HCT116 (cell line): ENCODE results near the gene TBL2. TPM values are rescaled to one million over a fixed set of nuclear protein-coding genes. Genes with fewer than 3 reads are reported as not detected.
"Not testable (repeated sequence)": the region's sequence is repeated elsewhere in the genome, so short reads cannot be mapped to it uniquely, and the experiment has no call there.

Experiments used
- ATAC-seq: fragments of 200-7000 bp; cut with Tn5 transposase; 2 replicates; pipeline ENCODE4 v1.9.1; 2020; ENCODE audit warnings: mild to moderate bottlenecking, moderate library complexity
- BruUV-seq: library from RNA; stranded (reverse); fragments of 400-500 nt; replicated peaks from 2 replicates; lab custom pipeline; 2021; lab: Mats Ljungman, UMichigan
- CTCF ChIA-PET: fragments of 300-600 bp; sonication (Branson Sonifier 250); formaldehyde crosslinking; loops from one replicate; lab custom pipeline; 2021; ENCODE audit warnings: antibody characterized with exemption; lab: Charles Lee
- POLR2A ChIA-PET: fragments of 300-600, 350-600 bp; sonication (Branson Sonifier 250); formaldehyde crosslinking; loops from one replicate; lab custom pipeline; 2021; ENCODE audit warnings: antibody characterized with exemption; lab: Charles Lee
- RAD21 ChIA-PET, 2 experiments: fragments of 300-600 bp; sonication (Branson Sonifier 250); formaldehyde crosslinking; loops; one replicate each; lab custom pipeline; 2023; ENCODE audit warnings: low total read pairs in 2 of 2; ENCODE audit not compliant: uncharacterized antibody in 2 of 2, unreplicated experiment in 2 of 2, low non-redundant PET in 1 of 2; lab: Charles Lee
- DNase-seq: peaks from one replicate; pipeline ENCODE4 v3.0.0-alpha.2; 2010; ENCODE audit warnings: low read depth, low spot score
- H2AFZ ChIP-seq: fragments of 200-600 bp; shearing (Covaris generic), sonication (generic); 2 replicates; pipeline ENCODE4 v1.6.1; 2017; ENCODE audit warnings: low read depth, mixed run types, mixed read lengths, antibody characterized with exemption, low read length; ENCODE audit not compliant: poor library complexity, severe bottlenecking
- H3K27ac ChIP-seq: 2 replicates; pipeline ENCODE4 v1.5.1; 2012; ENCODE audit warnings: low read depth, low read length
- H3K27me3 ChIP-seq: fragments of 200-600 bp; sonication (generic); 2 replicates; pipeline ENCODE4 v1.6.1; 2016; ENCODE audit warnings: mixed run types, low read length, mixed read lengths; ENCODE audit not compliant: insufficient read depth
- H3K36me3 ChIP-seq, 2 experiments: fragments of 200-500 bp in 1 of 2; fragments of 200-600 bp in 1 of 2; sonication (Bioruptor generic) in 1 of 2; sonication (generic) in 1 of 2; 2 replicates each; pipeline versions ENCODE4 v1.5.1 to v1.6.1; 2014 to 2016; ENCODE audit warnings: low read length in 2 of 2, inconsistent platforms in 1 of 2, mixed read lengths in 1 of 2, mixed run types in 1 of 2; ENCODE audit not compliant: insufficient read depth in 2 of 2, control insufficient read depth in 1 of 2
- H3K4me1 ChIP-seq, 2 experiments: fragments of 200-600 bp in 1 of 2; sonication (generic) in 1 of 2; 2 replicates each; pipeline versions ENCODE4 v1.5.1 to v1.6.1; 2012 to 2017; ENCODE audit warnings: low read length in 2 of 2, inconsistent platforms in 1 of 2, mild to moderate bottlenecking in 1 of 2, mixed read lengths in 1 of 2, mixed run types in 1 of 2, moderate library complexity in 1 of 2; ENCODE audit not compliant: insufficient read depth in 2 of 2, control insufficient read depth in 1 of 2
- H3K4me2 ChIP-seq: fragments of 200-600 bp; sonication (generic); 2 replicates; pipeline ENCODE4 v1.6.1; 2017; ENCODE audit warnings: mixed run types, low read length, mixed read lengths
- H3K4me3 ChIP-seq, 2 experiments: fragments of 200-600 bp in 1 of 2; sonication (generic) in 1 of 2; replicated peaks in 1 of 2; 2 replicates each; pipeline ENCODE4 v1.5.1; 2011 to 2016; ENCODE audit warnings: low read length in 2 of 2, control low read depth in 1 of 2, low read depth in 1 of 2, mild to moderate bottlenecking in 1 of 2, mixed read lengths in 1 of 2, mixed run types in 1 of 2
- H3K79me2 ChIP-seq: fragments of 200-600 bp; sonication (generic); 2 replicates; pipeline ENCODE4 v1.6.1; 2017; ENCODE audit warnings: mild to moderate bottlenecking, mixed run types, low read length, moderate library complexity, mixed read lengths; ENCODE audit not compliant: insufficient read depth
- H3K9ac ChIP-seq: fragments of 200-600 bp; sonication (generic); 2 replicates; pipeline ENCODE4 v1.6.1; 2016; ENCODE audit warnings: low read length, mixed read lengths
- H3K9me2 ChIP-seq: fragments of 200-600 bp; sonication (generic), shearing (Covaris generic); 2 replicates; pipeline ENCODE4 v1.6.1; 2017; ENCODE audit warnings: mixed run types, mild to moderate bottlenecking, moderate library complexity; ENCODE audit not compliant: insufficient read depth
- H3K9me3 ChIP-seq, 2 experiments: fragments of 200-500 bp in 1 of 2; fragments of 200-600 bp in 1 of 2; sonication (Bioruptor generic) in 1 of 2; sonication (generic) in 1 of 2; 2 replicates each; pipeline ENCODE4 v1.6.1; 2014 to 2017; ENCODE audit warnings: low read length in 2 of 2, mixed read lengths in 2 of 2, inconsistent platforms in 1 of 2, low read depth in 1 of 2, mild to moderate bottlenecking in 1 of 2, mixed run types in 1 of 2, moderate library complexity in 1 of 2; ENCODE audit not compliant: control insufficient read depth in 1 of 2, insufficient read depth in 1 of 2
- H4K20me1 ChIP-seq: fragments of 200-600 bp; sonication (generic), shearing (Covaris generic); 2 replicates; pipeline ENCODE4 v1.6.1; 2017; ENCODE audit warnings: mixed run types, mild to moderate bottlenecking, moderate library complexity; ENCODE audit not compliant: insufficient read depth
- ELF1 ChIP-seq: IDR thresholded peaks from 2 replicates; pipeline ENCODE4 v1.6.1; 2012; ENCODE audit warnings: low read depth, borderline replicate concordance
- POLR2AphosphoS5 ChIP-seq: IDR thresholded peaks from 2 replicates; pipeline ENCODE4 v1.6.1; 2011; ENCODE audit warnings: mild to moderate bottlenecking, low read depth, low read length, moderate library complexity
- RAD21 ChIP-seq: IDR thresholded peaks from 2 replicates; pipeline ENCODE4 v1.6.1; 2012; ENCODE audit warnings: low read depth, mild to moderate bottlenecking
- intact Hi-C: fragments of 100-400 bp; cut with micrococcal nuclease; formaldehyde crosslinking; loops from 2 replicates; pipeline ENCODE4 v1.10.0; 2022
- total RNA-seq: library from RNA; stranded (reverse); gene quantifications from one replicate; pipeline ENCODE4 v1.2.1, GENCODE V29; 2021; ENCODE audit not compliant: unreplicated experiment

Gene TBL2
- total RNA-seq, 1 experiment from 2014 or later, result 55.0 TPM

GRCh38 chr7:73621168-73622063, 43.0 kb upstream of the TBL2 start:
- CTCF ChIA-PET, result interaction anchor here (1.6 kb wide), 1 partner anchor 44 kb away, joined by 4 read pairs; no protein-coding TSS in a partner anchor
- Histone ChIP-seq H4K20me1 (no peaks in the 10 kb centered on the region), H3K9me2 (no peaks in the 10 kb centered on the region), H3K4me1 (peaks cover 17 to 35% of the 10 kb centered on the region in 2 experiments), H3K9me3 (no peaks in the 10 kb centered on the region), H3K4me3 (no peak overlapping the region), H2AFZ (no peak overlapping the region), H3K9ac (no peak overlapping the region), H3K27me3 (no peaks in the 10 kb centered on the region), H3K79me2 (peaks cover 16% of the 10 kb centered on the region; the same call in 1 of the 2 replicates), H3K36me3 (no peaks in the 10 kb centered on the region), H3K4me2 (no peak overlapping the region), H3K27ac (no peak overlapping the region; the same call in 1 of the 2 replicates)
- RAD21 ChIA-PET, result interaction anchor here in 1 of 2 experiments (0.6 kb wide), 1 partner anchor 41 kb away, joined by 7 read pairs; no protein-coding TSS in a partner anchor
- ATAC-seq (no peak), DNase-seq (no peak)
- no peak for TF ChIP-seq POLR2AphosphoS5
- no peak for TF ChIP-seq ELF1
- TF ChIP-seq RAD21, result no peak
- POLR2A ChIA-PET, result interaction anchor here (0.6 to 1.4 kb wide), 3 partner anchors 25 to 131 kb away, joined by 3 to 4 read pairs (median 4); no protein-coding TSS in a partner anchor
- intact Hi-C loops, result loop anchor here (10.0 kb wide), 1 partner anchor 233 kb away; no protein-coding TSS in a partner anchor
- no TSS peak for BruUV-seq

DNA sequence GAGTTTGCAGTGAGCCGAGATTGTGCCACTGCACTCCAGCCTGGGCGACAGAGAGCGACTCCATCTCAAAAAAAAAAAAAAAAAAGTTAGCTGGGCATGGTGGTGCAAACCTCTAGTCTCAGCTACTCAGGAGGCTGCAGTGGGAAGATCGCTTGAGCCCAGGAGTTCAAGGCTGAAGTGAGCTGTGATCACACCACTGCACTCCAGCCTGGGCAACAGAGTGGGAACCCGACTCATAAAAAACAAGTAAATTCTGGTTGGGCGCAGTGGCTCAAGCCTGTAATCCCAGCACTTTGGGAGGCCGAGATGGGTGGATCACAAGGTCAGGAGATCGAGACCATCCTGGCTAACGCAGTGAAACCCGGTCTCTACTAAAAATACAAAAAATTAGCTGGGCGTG, 41.0 kb upstream of the TBL2 start:
- H3K4me2 ChIP-seq, H3K27ac ChIP-seq, H3K4me3 ChIP-seq, intact Hi-C loops, H3K9ac ChIP-seq, H3K9me2 ChIP-seq, ATAC-seq, H2AFZ ChIP-seq, H3K27me3 ChIP-seq, H3K36me3 ChIP-seq, RAD21 ChIA-PET, DNase-seq, H3K9me3 ChIP-seq, H4K20me1 ChIP-seq, BruUV-seq: not testable (repeated sequence)
- ChIA-PET POLR2A (interaction anchor here (1.5 kb wide), 1 partner anchor 87 kb away, joined by 5 read pairs; no protein-coding TSS in a partner anchor), CTCF (interaction anchor here (1.6 kb wide), 1 partner anchor 13 kb away, joined by 6 read pairs; no protein-coding TSS in a partner anchor)
- peaks cover 16% of the 10 kb centered on the region; the same call in 1 of the 2 replicates for H3K79me2 ChIP-seq
- H3K4me1 ChIP-seq, result peaks cover 13 to 25% of the 10 kb centered on the region in 2 experiments
